Mucosa of descending colon (tissue), 3 donors: ENCODE measurements around the gene EYA4. TPM values are rescaled to one million over a fixed set of nuclear protein-coding genes. Genes with fewer than 3 reads are reported as not detected.

Source experiments
- ATAC-seq: fragments of 200-7000 bp; cut with Tn5 transposase; one replicate; pipeline ENCODE4 v1.9.1; 2020; ENCODE audit warnings: mild to moderate bottlenecking, moderate library complexity
- DNase-seq, 3 donors: peaks; one replicate each; pipeline ENCODE4 v3.0.0-alpha.2; 2020
- H3K36me3 ChIP-seq: fragments of 200-600 bp; one replicate; pipeline ENCODE4 v1.8.0; 2021; ENCODE audit warnings: low read depth, mild to moderate bottlenecking
- H3K4me1 ChIP-seq: fragments of 200-600 bp; one replicate; pipeline ENCODE4 v1.8.0; 2021; ENCODE audit warnings: low read depth, mild to moderate bottlenecking
- H3K4me3 ChIP-seq: fragments of 200-600 bp; one replicate; pipeline ENCODE4 v1.8.0; 2021; ENCODE audit warnings: mild to moderate bottlenecking
- H3K9me3 ChIP-seq: fragments of 200-600 bp; one replicate; pipeline ENCODE4 v1.8.0; 2021; ENCODE audit warnings: mild to moderate bottlenecking
- CTCF ChIP-seq: fragments of 200-600 bp; IDR thresholded peaks from one replicate; pipeline ENCODE4 v1.8.0; 2022; ENCODE audit warnings: antibody characterized with exemption, mild to moderate bottlenecking
- intact Hi-C, 2 donors: fragments of 100-400 bp; cut with DNase I in 1 of 2; cut with micrococcal nuclease in 1 of 2; formaldehyde crosslinking; loops; one replicate each; pipeline versions ENCODE4 v1.11.0 to v1.11.1; 2022; cut with DNase I, micrococcal nuclease
- total RNA-seq, 3 donors: library from RNA; stranded (reverse); fragmentation: NEBNext Ultra II Directional in 2 of 3; extraction: Animal tissue kit (Norgen Biotek cat#: 25700) in 2 of 3; gene quantifications; one replicate each; pipeline versions ENCODE4 v1.2.1 to v1.2.4, GENCODE V29; 2021 to 2023
- donor health status: DM: no; HTN: no; CAD: no; lungs with moderate emphysema.
- donor health status: DM: no; HTN: no; CAD: no.
- donor health status: DM: no; HTN: yes; CAD: no.

EYA4 gene
- total RNA-seq, 3 donors from 2014 or later = 0.41 to 0.66 TPM; not detected in 1

GRCh38 chr6:133539502-133540259, 298.5 kb downstream of the EYA4 start:
- no peak for TF ChIP-seq CTCF
- DNase-seq (no peak), ATAC-seq (no peak)
- Histone ChIP-seq H3K9me3 (no peaks in the 10 kb centered on the region), H3K4me3 (no peak overlapping the region), H3K4me1 (no peaks in the 10 kb centered on the region), H3K36me3 (no peaks in the 10 kb centered on the region)
- intact Hi-C loops = no loop called here

DNA sequence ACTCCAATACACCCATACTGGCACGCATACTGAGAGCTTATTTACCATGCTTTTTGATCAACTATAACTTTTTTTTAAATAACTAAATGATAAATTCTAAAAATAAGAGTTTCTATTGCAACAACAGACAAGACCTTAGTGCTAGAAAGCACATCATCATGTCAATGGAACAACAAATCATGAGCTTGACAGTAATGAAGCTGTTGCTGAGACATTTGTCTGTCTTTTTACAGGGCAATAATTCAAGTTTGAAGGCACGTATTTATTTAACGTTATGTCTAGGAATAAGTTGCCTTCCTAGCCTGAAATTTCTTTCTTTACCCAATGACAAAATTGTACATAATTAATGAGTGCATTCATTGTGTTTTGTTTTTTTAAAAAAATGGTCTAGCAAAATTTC, 299.2 kb downstream of the EYA4 start:
- Histone ChIP-seq H3K4me1 (no peaks in the 10 kb centered on the region), H3K9me3 (no peaks in the 10 kb centered on the region), H3K36me3 (no peaks in the 10 kb centered on the region), H3K4me3 (no peak overlapping the region)
- no peak for ATAC-seq
- TF ChIP-seq CTCF = no peak
- intact Hi-C loops = no loop called here
- DNase-seq = no peak

- Histone ChIP-seq H3K36me3 (no peaks in the 10 kb centered on the region), H3K9me3 (no peaks in the 10 kb centered on the region), H3K4me1 (no peaks in the 10 kb centered on the region), H3K4me3 (no peak overlapping the region)
- intact Hi-C loops = no loop called here
- no peak for DNase-seq
- no peak for ATAC-seq
- TF ChIP-seq CTCF = no peak
Measured at GRCh38 chr6:133541040-133541439, 299.9 kb downstream of the EYA4 start.

DNA sequence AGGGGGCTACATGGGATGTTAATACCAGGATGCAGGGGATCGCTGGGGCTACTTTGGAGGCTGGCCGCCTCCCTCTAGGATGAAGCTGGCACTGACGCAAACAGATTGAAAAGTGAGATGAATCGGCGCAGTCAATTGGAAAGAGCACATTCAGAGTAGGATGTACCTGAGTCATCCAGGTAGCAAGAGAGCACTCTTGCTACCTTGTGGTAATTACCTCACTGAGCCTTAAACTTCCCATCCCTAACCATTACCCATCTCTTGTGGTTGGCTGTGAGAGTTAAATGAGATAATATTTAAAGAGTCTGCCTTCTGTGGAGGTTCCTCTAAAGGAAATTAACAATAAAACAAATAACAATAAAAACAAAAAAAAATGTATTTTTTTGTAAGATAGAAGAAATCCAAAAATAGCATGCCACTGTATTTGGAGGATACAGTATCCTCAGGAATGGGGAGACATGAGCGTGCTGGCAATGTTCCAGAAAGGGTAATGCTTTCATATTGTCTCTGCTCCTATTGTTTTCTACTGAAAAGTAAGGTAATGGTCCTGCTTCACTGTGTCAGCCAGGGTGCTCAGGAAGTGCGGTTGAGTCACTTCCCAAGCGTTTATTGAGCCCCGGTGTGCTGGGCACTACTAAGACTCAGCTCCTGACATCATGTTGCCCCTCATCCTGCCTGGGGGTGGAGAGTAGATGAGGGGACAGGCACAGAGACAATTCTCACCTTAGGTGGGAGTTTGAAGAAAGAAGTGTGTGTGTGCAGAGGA, 301.1 kb downstream of the EYA4 start:
- Histone ChIP-seq H3K36me3 (no peaks in the 10 kb centered on the region), H3K9me3 (no peaks in the 10 kb centered on the region), H3K4me3 (no peak overlapping the region), H3K4me1 (no peaks in the 10 kb centered on the region)
- ATAC-seq (no peak), DNase-seq (no peak)
- TF ChIP-seq CTCF = no peak
- intact Hi-C loops = no loop called here

- no peaks in the 10 kb centered on the region for H3K9me3 ChIP-seq
- H3K4me3 ChIP-seq = no peak overlapping the region
- H3K36me3 ChIP-seq = no peaks in the 10 kb centered on the region
- no peak for ATAC-seq
- DNase-seq = no peak
- TF ChIP-seq CTCF = no peak
- H3K4me1 ChIP-seq = no peaks in the 10 kb centered on the region
- intact Hi-C loops = no loop called here
Measured at GRCh38 chr6:133544419-133544818, 303.3 kb downstream of the EYA4 start.
